Muscle of leg (tissue), 11 donors: ENCODE data around the gene GALM. TPM values are rescaled to one million over a fixed set of nuclear protein-coding genes. Genes with fewer than 3 reads are reported as not detected.
A peak's percentile ranks its signal among the peaks of the same experiment; 100 is the strongest.
"Not testable (repeated sequence)": the region's sequence is repeated elsewhere in the genome, so short reads cannot be mapped to it uniquely, and the experiment has no call there.

Experiments used
- DNase-seq: peaks from one replicate; pipeline ENCODE4 v3.0.0; 2013
- H3K27ac ChIP-seq: one replicate; pipeline ENCODE4 v1.5.1; 2013; ENCODE audit warnings: mild to moderate bottlenecking, low read length, control low read depth
- H3K27me3 ChIP-seq: one replicate; pipeline ENCODE4 v1.6.1; 2013; ENCODE audit warnings: low read length; ENCODE audit not compliant: control insufficient read depth, insufficient read depth
- H3K36me3 ChIP-seq: one replicate; pipeline ENCODE4 v1.6.1; 2013; ENCODE audit warnings: low read length; ENCODE audit not compliant: control insufficient read depth, insufficient read depth
- H3K4me1 ChIP-seq: one replicate; pipeline ENCODE4 v1.6.1; 2013; ENCODE audit warnings: low read length; ENCODE audit not compliant: control insufficient read depth, insufficient read depth
- H3K4me3 ChIP-seq: one replicate; pipeline ENCODE4 v1.5.1; 2013; ENCODE audit warnings: low read length, control low read depth
- H3K9me3 ChIP-seq: replicated peaks from 2 replicates; pipeline ENCODE4 v1.6.1; 2013; ENCODE audit warnings: low read depth, low read length; ENCODE audit not compliant: control insufficient read depth
- WGBS: methylation state at CpG from one replicate; pipeline ENCODE4 v1.1.5; 2013; ENCODE audit warnings: missing lambda C conversion rate; ENCODE audit not compliant: insufficient coverage; 5-methylcytosine and 5-hydroxymethylcytosine counted together
- polyA plus RNA-seq, 8 donors: library from polyadenylated mRNA; unstranded; fragments of 120-200 nt; gene quantifications; one replicate each; pipeline versions ENCODE4 v1.2.1 to v1.2.3, GENCODE V29; 2013; ENCODE audit warnings: inconsistent platforms in 1 of 8, low replicate concordance in 1 of 8; ENCODE audit not compliant: insufficient read length in 8 of 8, insufficient read depth in 1 of 8
- total RNA-seq: library from RNA; stranded (reverse); fragments of 120-200 nt; gene quantifications from one replicate; pipeline ENCODE4 v1.2.4, GENCODE V29; 2013

Gene GALM
- total and polyA plus RNA-seq, 9 donors: 9.4 to 15.0 (median 12.5) TPM

DNA sequence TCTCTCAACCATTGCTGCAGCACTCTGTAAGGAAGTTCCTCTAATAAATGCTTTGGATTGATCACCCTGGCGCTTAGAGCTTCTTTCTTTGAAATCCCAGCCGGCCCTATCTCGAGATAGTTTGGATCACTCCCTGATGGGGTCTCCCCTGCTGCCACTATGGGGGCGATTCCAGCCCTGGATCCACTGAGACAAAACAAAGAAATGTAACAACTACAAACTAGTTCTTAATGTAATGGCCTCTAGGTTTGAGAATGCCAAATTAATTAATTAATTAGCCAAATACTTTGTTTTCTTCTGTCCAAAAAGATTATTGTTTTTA, 70.0 kb downstream of the GALM start:
- 40% methylated on average over 1 of the region's 4 CpGs for WGBS
- H3K4me3 ChIP-seq: no peak overlapping the region
- no peak for DNase-seq
- no peaks in the 10 kb centered on the region for H3K4me1 ChIP-seq
- peaks cover 40% of the 10 kb centered on the region for H3K36me3 ChIP-seq
- no peaks in the 10 kb centered on the region for H3K27me3 ChIP-seq
- H3K27ac ChIP-seq: no peak overlapping the region
- H3K9me3 ChIP-seq: no peaks in the 10 kb centered on the region

DNA sequence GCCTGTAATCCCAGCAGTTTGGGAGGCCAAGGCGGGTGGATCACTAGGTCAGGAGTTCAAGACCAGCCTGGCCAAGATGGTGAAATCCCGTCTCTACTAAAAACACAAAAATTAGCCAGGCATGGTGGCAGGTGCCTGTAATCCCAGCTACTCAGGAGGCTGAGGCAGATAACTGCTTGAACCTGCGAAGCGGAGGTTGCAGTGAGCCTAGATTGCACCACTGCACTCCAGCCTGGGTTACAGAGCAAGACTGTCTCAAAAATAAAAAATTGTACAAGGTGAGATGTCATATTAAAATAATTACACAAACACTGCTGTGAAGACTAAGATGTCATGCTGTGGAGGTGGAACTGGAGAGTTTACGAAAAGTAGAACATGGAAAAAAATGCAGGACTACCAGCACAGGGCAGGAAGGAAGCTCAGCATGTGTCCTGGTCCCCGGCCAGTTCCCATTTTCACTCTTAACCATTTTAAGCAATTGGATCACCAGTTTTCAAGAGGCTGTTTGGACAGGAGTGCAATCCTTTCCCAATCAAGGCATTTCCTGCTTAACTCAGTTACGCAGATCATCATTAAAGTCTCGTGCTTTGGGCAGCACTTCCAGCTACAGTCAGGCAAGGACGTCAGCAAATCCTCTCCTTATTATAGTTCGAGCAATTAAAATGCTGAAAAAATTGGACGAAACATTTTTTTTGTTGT, 71.2 kb downstream of the GALM start:
- 86% methylated on average over 5 of the region's 11 CpGs for WGBS
- H3K27ac ChIP-seq: peak overlapping the region; percentile 21
- H3K9me3 ChIP-seq, H3K4me1 ChIP-seq, H3K27me3 ChIP-seq, H3K4me3 ChIP-seq: not testable (repeated sequence)
- peaks cover 40% of the 10 kb centered on the region for H3K36me3 ChIP-seq
- peak; percentile 71 for DNase-seq

DNA sequence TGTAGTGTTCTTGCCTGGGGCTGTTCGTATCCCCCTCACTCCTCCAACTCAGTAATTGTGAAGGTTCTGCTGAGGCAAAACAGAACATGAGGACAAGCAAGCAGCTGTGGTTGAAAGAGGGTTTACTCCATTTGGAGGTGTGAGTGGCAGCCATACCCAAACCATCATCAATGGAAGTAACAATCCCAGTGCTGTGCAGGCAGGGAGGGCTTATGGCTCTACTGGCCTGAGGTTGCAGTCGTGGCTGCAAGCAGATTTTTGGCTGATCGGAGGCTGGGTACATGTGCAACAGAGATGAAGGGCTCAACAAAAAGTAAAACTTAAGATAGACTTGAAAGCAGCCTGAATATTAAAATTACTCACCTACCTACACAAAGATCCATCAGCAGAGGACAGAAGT, 72.0 kb downstream of the GALM start:
- no peaks in the 10 kb centered on the region for H3K27me3 ChIP-seq
- H3K27ac ChIP-seq: peak overlapping the region; percentile 21
- no peaks in the 10 kb centered on the region for H3K4me1 ChIP-seq
- peaks cover 37% of the 10 kb centered on the region for H3K36me3 ChIP-seq
- WGBS: 75% methylated on average over 2 of the region's 3 CpGs
- no peaks in the 10 kb centered on the region for H3K9me3 ChIP-seq
- no peak for DNase-seq
- H3K4me3 ChIP-seq: no peak overlapping the region

DNA sequence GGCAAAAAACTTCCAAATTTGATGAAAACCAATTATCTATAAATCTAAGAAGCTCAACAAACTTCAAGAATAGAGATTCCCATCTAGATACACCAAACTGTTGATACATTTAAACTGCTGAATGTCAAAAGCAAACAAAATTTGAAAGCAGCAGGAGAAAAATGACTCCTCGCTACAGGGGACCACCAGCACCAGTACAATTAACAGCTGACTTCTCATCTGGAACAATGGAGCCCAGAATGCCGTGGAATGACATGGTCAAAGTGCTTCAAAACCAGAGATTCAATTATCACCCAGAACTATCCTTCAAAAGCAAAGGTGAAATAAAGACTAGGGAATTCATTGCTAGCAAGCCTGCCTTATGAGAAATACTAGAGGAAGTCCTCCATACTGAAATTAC, 73.6 kb downstream of the GALM start:
- H3K4me1 ChIP-seq: no peaks in the 10 kb centered on the region

DNA sequence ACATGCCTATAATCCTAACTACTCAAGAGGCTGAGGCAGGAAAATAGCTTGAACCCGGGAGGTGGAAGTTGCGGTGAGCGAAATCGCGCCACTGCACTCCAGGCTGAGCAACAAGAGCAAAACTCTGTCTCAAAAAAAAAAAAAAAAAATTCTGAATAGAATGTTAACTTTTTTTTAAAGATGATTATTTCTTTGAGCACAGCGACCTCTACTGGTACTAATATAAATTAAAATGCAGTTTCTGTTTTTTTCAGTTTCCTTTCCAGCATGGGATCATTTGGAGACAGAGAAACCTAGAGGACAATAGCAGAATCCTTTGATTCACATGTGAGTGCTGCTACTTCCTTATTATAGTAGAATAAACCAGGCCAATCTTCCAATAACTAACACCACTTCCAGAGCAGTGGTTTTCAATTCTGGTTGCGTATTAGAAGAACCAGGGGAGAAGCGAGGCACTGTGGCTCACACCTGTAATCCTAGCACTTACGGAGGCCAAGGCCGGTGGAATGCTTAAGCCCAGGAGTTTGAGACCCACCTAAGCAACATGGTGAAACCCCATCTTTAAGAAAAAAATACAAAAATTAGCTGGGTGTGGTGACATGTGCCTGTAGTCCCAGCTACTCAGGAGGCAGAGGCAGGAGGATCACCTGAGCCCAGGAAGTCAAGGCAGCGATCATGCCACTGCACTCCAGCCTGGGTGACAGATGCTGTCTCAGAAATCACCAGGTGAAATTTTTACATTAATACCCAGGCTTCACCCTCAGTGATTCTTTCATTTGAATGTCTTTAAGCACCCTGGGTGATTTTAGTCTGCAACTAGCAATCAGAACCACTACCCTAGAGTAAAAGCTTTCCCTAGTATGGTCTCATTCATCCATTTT, 75.2 kb downstream of the GALM start:
- Histone ChIP-seq H3K27ac (no peak overlapping the region), H3K36me3 (peaks cover 44% of the 10 kb centered on the region), H3K4me3 (no peak overlapping the region), H3K27me3 (no peaks in the 10 kb centered on the region), H3K9me3 (no peaks in the 10 kb centered on the region), H3K4me1 (no peaks in the 10 kb centered on the region)
- DNase-seq: peak; percentile 68
- WGBS: 80% methylated on average over 2 of the region's 11 CpGs

More for the DNA sequence above, 73.6 kb downstream of the GALM start:
- Histone ChIP-seq H3K27me3 (no peaks in the 10 kb centered on the region), H3K36me3 (peaks cover 40% of the 10 kb centered on the region), H3K4me3 (no peak overlapping the region), H3K9me3 (no peaks in the 10 kb centered on the region), H3K27ac (no peak overlapping the region)
- DNase-seq: no peak
- no CpG with 5 or more reads among the region's 2 CpGs for WGBS

DNA sequence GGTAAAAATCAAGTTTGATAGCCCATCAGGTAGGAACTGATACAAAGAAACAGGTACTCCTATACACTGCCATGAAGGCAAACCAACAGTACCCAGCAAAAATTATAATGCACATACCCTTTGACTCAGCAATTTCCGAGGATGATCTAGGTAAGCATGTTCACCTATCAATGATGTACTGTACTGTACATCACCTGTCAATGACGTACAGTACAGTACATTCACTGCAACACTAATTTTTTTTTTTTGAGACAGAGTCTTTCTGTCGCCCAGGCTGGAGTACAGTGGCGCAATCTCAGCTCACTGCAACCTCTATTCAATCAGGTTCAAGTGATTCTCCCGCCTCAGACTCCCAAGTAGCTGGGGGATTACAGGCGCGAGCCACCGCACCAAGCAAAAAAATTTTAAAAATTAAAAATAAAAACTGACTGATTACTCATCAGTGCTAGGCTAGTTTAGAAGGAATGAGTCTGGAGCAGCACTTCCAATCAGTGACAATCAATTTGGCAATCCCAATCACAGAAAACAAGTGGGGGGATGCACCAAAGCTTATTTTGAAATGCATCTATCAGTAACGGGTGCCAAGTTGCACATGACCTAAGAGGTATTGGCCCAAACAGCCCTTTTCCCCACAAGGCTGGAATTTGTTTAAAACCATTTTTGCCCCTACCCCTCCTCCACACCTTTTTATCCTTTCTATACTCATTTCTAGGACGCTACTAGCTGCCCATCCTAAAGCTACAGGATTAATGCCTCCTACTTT, 77.1 kb downstream of the GALM start:
- peaks cover 53% of the 10 kb centered on the region for H3K36me3 ChIP-seq
- WGBS: 67% methylated on average over 5 of the region's 10 CpGs
- no peaks in the 10 kb centered on the region for H3K4me1 ChIP-seq

DNA sequence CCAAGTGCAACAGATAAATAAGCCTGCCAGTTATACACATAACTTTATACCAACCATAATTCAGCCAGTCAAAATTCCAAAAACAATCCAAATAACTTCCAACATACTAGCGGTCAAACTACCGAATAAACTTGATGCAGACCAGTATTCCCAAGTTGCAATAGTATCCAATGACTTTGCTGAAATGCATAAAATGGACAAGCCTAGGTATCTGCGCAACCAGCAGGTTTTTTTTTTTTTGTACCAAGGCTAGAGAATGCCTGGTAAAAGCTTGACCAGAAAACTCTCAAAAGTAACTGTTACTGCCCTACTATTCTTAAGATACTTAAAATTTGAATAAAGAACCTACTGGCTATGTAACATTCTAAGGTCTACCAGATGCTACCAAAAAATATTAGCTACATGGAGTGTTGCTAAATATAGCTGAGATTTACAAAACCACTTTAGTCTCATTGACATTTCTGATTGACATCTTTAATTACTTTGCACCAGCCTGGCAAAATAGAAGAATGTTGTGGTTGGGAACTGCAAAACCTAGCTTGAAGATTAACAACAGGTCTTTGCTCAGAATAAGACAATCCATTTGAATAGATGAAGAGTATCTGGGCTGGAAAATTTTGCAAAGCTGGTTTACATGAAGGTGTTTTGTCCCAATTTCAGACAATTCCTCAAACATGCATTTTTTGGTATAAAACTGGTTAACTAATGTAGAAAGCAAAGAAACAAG, 77.9 kb downstream of the GALM start:
- H3K27me3 ChIP-seq: no peaks in the 10 kb centered on the region
- DNase-seq: no peak
- no peaks in the 10 kb centered on the region for H3K4me1 ChIP-seq
- WGBS: no CpG with 5 or more reads among the region's 3 CpGs
- no peaks in the 10 kb centered on the region for H3K9me3 ChIP-seq
- H3K4me3 ChIP-seq: no peak overlapping the region
- no peak overlapping the region for H3K27ac ChIP-seq
- peaks cover 55% of the 10 kb centered on the region for H3K36me3 ChIP-seq

More for the DNA sequence above, 77.1 kb downstream of the GALM start:
- no peak for DNase-seq
- Histone ChIP-seq H3K27ac (no peak overlapping the region), H3K27me3 (no peaks in the 10 kb centered on the region), H3K4me3 (no peak overlapping the region), H3K9me3 (no peaks in the 10 kb centered on the region)

DNA sequence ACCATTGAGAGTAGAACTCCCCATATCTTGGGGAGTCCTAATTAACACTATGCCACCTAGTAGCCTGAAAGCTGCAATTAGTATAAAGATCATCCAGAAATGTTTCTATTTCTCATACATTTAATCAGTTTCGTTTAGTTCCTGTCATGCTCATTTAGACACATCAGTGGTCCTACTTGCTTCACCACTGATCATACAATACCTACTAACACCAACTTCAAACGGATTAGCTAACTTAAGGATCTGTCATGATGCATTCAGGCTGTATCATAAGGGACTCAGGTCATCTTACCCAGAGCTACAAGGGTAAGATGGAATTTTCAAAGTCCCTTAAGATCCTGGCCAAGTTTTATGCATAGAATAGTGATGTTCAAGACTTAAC, 78.5 kb downstream of the GALM start:
- Histone ChIP-seq H3K27me3 (no peaks in the 10 kb centered on the region), H3K4me1 (peaks cover 3% of the 10 kb centered on the region), H3K4me3 (no peak overlapping the region), H3K27ac (no peak overlapping the region), H3K36me3 (peaks cover 59% of the 10 kb centered on the region), H3K9me3 (no peaks in the 10 kb centered on the region)
- 67% methylated on average over 1 of the region's 2 CpGs for WGBS
- no peak for DNase-seq

DNA sequence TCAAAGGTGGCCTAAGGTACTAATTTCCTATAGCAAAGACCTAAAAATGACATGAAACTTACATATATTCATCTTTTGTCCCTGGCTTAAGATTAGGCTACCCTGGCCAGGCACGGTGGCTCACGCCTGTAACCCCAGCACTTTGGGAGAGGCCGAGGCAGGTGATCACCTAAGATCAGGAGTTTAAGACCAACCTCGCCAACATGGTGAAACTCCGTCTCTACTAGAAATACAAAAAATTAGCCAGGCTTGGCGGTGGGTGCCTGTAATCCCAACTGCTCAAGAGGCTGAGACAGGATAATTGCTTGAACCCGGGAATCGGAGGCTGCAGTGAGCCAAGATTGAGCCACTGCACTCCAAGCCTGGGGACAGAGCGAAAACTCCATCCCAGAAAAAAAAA, 79.4 kb downstream of the GALM start:
- H3K27me3 ChIP-seq: no peaks in the 10 kb centered on the region
- H3K9me3 ChIP-seq: no peaks in the 10 kb centered on the region
- no peak for DNase-seq
- peaks cover 59% of the 10 kb centered on the region for H3K36me3 ChIP-seq
- H3K27ac ChIP-seq: no peak overlapping the region
- WGBS: 98% methylated on average over 6 of the region's 9 CpGs
- no peak overlapping the region for H3K4me3 ChIP-seq
- peaks cover 6% of the 10 kb centered on the region for H3K4me1 ChIP-seq
